Right cardiac atrium (tissue), 5 donors: ENCODE data around the gene SAMD1. TPM values are rescaled to one million over a fixed set of nuclear protein-coding genes. Genes with fewer than 3 reads are reported as not detected.

Experiments
- ATAC-seq, 2 donors: fragments of 200-7000 bp; cut with Tn5 transposase; one replicate each; pipeline versions ENCODE4 v1.8.0 to v1.9.1; 2020; ENCODE audit warnings: moderate library complexity in 2 of 2, mild to moderate bottlenecking in 1 of 2
- DNase-seq, 3 donors: peaks; one replicate each; pipeline ENCODE4 v3.0.0-alpha.2; 2020
- H3K27ac ChIP-seq: one replicate; pipeline ENCODE4 v1.5.1; 2013; ENCODE audit warnings: mild to moderate bottlenecking, low read length, control low read depth, moderate library complexity
- H3K27me3 ChIP-seq: one replicate; pipeline ENCODE4 v1.6.1; 2013; ENCODE audit not compliant: control insufficient read depth, insufficient read depth
- H3K4me1 ChIP-seq: one replicate; pipeline ENCODE4 v1.6.1; 2013; ENCODE audit warnings: low read length; ENCODE audit not compliant: control insufficient read depth, insufficient read depth
- H3K4me3 ChIP-seq: one replicate; pipeline ENCODE4 v1.5.1; 2013; ENCODE audit warnings: low read length, control low read depth
- H3K9me3 ChIP-seq: one replicate; pipeline ENCODE4 v1.6.1; 2013; ENCODE audit warnings: low read length; ENCODE audit not compliant: control insufficient read depth
- WGBS: extraction: QIAGEN DNeasy Blood & Tissue Kit; methylation state at CpG from one replicate; pipeline ENCODE4 v1.1.7; 2013; 5-methylcytosine and 5-hydroxymethylcytosine counted together
- intact Hi-C, 4 donors: fragments of 100-400 bp; cut with DNase I; formaldehyde crosslinking; loops; one replicate each; pipeline versions ENCODE4 v1.11.0 to v1.14.0; 2022 to 2023
- long read RNA-seq, 4 donors: library from polyadenylated mRNA; unstranded; transcript quantifications; one replicate each; pipeline ENCODE4 v2.0.0, GENCODE V29; 2020 to 2021
- polyA plus RNA-seq: library from polyadenylated mRNA; stranded (reverse); fragments of 200-250 nt; gene quantifications from one replicate; pipeline ENCODE4 v1.2.3, GENCODE V29; 2013
- total RNA-seq, 4 donors: library from RNA; stranded (reverse); fragmentation: NEBNext Ultra II Directional; extraction: Animal tissue kit (Norgen Biotek cat#: 25700); gene quantifications; one replicate each; pipeline ENCODE4 v1.2.1, GENCODE V29; 2021
- donor health status: healthy with polysubstance abuse.
- donor health status: DM: no; HTN: yes; CAD: no.
- donor health status: DM: no; HTN: no; CAD: no.
- donor health status: DM: no; HTN: yes; CAD: no; lungs with severe emphysema.
- donor health status: DM: yes; HTN: yes; CAD: no.

Gene SAMD1
- total RNA-seq, result 10 to 100 TPM; 34.0 to 53.8 (median 42.5) TPM
- polyA plus RNA-seq, result 32.2 TPM
- long read RNA-seq, donor 1, transcript SAMD1-202 (5 exons, 2,164 nt), result major isoform, 27 of 41 reads
- long read RNA-seq, donor 1, partial matches to known transcripts, result 3 of 41 reads
- long read RNA-seq, donor 1, other reads (novel, unspliced or antisense), result 11 of 41 reads
- long read RNA-seq, donor 2, transcript SAMD1-202 (5 exons, 2,164 nt), result major isoform, 33 of 55 reads
- long read RNA-seq, donor 2, partial matches to known transcripts, result 2 of 55 reads
- long read RNA-seq, donor 2, other reads (novel, unspliced or antisense), result 20 of 55 reads
- long read RNA-seq, donor 3, partial matches to known transcripts, result 3 of 6 reads
- long read RNA-seq, donor 3, other reads (novel, unspliced or antisense), result 1 of 6 reads
- long read RNA-seq, donor 4, transcript SAMD1-202 (5 exons, 2,164 nt), result major isoform, 29 of 43 reads
- long read RNA-seq, donor 4, partial matches to known transcripts, result 2 of 43 reads
- long read RNA-seq, donor 4, other reads (novel, unspliced or antisense), result 12 of 43 reads

DNA sequence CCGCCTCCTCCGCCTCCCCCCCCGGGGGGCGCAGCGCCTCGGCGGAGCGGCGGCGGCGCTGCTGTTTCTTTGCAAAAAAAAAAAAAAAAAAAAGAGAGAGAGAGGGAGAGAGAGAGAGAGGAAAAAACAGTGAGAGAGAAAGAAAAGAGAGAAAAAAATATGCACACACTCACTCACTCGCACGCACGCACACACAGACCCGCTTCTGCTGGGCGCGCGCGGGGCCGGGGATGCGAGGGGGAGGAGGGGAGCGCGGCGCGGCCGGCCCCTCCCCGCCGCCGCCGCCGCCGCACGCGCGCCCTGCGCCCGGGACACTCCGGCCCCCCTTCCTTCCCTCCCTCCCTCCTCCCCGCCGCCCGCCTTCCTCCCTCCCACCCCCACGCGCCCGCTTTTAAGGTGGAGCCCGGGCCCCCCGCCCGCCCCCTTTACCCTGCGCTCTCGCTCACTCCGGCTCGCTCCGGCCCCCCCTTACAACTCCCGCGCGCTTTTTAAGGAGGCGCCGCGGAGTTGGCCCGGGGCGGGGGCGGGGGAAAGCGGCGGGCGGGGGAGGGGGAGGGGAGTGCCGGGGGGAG, at the start of gene SAMD1:
Gene SAMD1 (minus strand): TSS at position 243 of the 572 bp plus-strand sequence.
- H3K9me3 ChIP-seq, result no peaks in the 10 kb centered on the region
- H3K4me1 ChIP-seq, result no peaks in the 10 kb centered on the region
- intact Hi-C loops, result no loop called here
- under 1% methylated on average over 50 of the region's 65 CpGs for WGBS
- H3K27ac ChIP-seq, result peak within 1 kb of the TSS; percentile 96
- no peaks in the 10 kb centered on the region for H3K27me3 ChIP-seq
- DNase-seq (peak; percentile 94 to 98 (median 97)), ATAC-seq (peak; percentile 62 to 81)
- H3K4me3 ChIP-seq, result peak within 1 kb of the TSS; percentile 97

DNA sequence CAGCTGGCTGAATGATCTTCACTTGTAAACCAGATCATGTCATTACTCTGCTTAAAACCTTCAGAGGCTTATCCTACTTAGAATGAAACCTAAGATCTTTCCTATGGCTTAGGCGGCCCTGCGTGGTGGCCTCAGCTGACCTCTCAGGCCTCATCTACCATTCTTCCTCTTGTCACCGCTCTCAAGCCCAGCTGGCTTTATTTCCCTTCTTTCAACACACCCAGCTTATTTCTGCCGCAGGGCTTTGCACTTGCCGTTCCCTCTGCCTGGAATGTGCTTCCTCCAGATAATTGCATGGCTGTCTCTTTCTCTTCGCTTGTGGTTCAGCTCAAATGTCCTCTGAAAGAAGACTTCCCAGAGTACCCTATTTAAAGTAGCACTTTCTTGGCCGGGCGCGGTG, 49.4 kb upstream of the SAMD1 start:
- Histone ChIP-seq H3K4me3 (no peak overlapping the region), H3K27ac (no peak overlapping the region), H3K4me1 (no peaks in the 10 kb centered on the region), H3K27me3 (no peaks in the 10 kb centered on the region), H3K9me3 (no peaks in the 10 kb centered on the region)
- intact Hi-C loops, result loop anchor here in 3 of 4 donors (10.0 kb wide), 3 partner anchors 205 to 325 kb away; partner anchors contain the start of genes BRME1 (in 1 of the 3) and CC2D1A (in 1 of the 3)
- peak; percentile 21 to 67 (median 60) for DNase-seq
- 71% methylated on average over 9 of the region's 9 CpGs for WGBS
- ATAC-seq, result no peak

DNA sequence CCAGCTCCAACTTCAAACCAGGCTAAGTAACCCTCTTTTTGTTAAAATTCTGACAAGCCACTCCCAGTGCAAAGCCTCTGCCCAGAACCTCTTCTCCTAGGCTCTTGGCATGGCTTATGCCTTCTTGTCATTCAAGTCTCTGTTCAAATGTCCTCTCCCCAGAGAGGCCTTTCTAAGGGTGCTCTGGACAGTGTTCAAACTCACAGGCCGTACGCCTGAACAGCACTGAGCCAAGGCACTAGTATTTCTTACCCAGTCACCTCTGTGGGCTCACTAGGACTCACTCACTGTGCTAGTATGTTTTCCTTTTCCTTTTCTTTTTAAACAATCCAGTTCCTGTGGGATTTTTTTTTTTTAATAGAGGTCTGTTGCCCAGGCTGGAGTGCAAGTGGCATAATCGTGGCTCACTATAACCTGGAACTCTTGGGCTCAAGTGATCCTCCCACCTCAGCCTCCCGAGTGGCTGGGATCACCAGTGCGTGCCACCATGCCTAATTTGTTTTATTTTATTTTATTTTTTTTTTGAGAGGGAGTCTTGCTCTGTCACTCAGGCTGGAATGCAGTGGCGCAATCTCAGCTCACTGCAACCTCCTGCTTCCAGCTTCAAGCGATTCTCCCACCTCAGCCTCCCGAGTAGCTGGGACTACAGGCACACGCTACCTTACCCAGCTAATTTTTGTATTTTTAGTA, 48.2 kb upstream of the SAMD1 start:
- intact Hi-C loops, result no loop called here
- Histone ChIP-seq H3K27ac (peak overlapping the region; percentile 51), H3K27me3 (no peaks in the 10 kb centered on the region), H3K4me3 (no peak overlapping the region), H3K9me3 (no peaks in the 10 kb centered on the region), H3K4me1 (no peaks in the 10 kb centered on the region)
- WGBS, result 69% methylated on average over 9 of the region's 9 CpGs
- no peak for ATAC-seq
- DNase-seq, result peak in 1 of 3 donors; percentile 41

DNA sequence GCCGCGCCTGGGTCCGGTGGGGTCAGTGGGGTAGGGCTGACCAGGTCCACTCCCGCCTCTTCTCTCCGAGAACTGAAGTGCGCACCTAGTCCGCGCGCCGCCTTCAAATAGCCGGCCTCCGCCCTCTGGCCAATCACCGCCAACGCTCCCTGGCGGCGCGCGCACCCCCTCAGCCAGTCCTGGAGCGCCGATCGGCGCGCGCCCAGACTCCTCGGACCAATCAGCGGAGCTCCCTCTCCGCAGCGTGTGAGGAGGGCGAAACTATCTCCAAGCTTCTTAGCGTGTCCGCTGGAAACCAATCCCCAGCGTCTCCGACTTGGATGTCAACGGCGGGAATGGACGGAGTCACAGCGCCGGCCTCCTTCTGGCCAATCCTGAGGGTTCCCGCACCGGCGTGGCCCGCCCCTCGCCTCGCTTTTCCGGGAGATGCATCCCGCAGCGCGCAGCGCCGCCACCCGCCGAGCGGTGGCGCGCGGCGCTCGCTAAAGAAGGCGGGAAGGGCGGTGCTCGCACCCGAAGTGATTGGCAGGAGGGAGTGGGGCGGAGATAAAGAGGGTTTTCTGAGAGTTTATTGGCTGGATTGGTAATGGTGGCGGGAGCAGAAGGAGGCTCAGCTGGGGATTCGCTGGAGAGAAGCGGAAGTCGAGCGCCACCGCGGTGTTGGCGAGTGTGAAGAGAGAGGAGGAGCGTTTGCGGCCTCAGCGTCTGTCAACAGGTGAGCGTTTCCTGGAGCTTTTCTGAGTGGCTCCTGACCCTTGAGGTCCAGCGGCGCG, 46.1 kb upstream of the SAMD1 start, which contains the start of gene ASF1B:
Gene ASF1B (minus strand): TSS at position 81 of the 773 bp plus-strand sequence. CDS start 133 bp downstream, outside the sequence.
- WGBS, result under 1% methylated on average over 78 of the region's 78 CpGs
- ATAC-seq, result peak; percentile 96 to 97
- H3K4me1 ChIP-seq, result no peaks in the 10 kb centered on the region
- H3K4me3 ChIP-seq, result peak within 1 kb of the TSS; percentile 80
- no peaks in the 10 kb centered on the region for H3K9me3 ChIP-seq
- no peaks in the 10 kb centered on the region for H3K27me3 ChIP-seq
- intact Hi-C loops, result no loop called here
- H3K27ac ChIP-seq, result peak within 1 kb of the TSS; percentile 96
- peak; percentile 99 to 100 (median 99) for DNase-seq

DNA sequence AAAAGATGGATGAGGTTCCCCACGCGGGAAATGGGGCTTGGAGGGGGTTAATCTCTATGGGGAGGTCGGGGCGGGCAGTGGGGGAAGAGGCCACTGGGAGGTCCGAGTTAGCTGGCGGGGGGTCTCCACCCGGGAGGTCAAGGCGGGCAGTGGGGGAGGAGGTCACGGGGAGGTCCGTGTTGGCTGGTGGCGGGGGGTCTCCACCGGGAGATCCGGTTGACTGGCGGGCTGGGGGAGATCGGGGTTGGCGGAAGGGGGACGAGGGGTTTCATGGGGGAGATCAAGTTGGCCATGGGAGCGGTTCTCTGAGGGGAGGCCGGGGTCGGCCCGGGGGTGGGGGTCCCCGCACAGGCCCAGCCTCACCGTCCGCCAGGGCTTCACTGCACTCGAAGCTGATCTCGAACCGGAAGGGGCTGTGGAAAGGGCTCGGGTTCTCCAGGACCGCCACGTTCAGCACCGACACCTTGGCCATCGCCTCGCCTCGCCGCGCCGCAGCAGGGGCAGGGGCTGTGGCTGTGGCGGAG, 45.5 kb upstream of the SAMD1 start:
- WGBS, result under 1% methylated on average over 38 of the region's 38 CpGs
- Histone ChIP-seq H3K27ac (no peak overlapping the region), H3K4me3 (peak overlapping the region; percentile 40), H3K27me3 (no peaks in the 10 kb centered on the region), H3K4me1 (no peaks in the 10 kb centered on the region), H3K9me3 (no peaks in the 10 kb centered on the region)
- ATAC-seq (no peak), DNase-seq (peak in 1 of 3 donors; percentile 69)
- intact Hi-C loops, result no loop called here

DNA sequence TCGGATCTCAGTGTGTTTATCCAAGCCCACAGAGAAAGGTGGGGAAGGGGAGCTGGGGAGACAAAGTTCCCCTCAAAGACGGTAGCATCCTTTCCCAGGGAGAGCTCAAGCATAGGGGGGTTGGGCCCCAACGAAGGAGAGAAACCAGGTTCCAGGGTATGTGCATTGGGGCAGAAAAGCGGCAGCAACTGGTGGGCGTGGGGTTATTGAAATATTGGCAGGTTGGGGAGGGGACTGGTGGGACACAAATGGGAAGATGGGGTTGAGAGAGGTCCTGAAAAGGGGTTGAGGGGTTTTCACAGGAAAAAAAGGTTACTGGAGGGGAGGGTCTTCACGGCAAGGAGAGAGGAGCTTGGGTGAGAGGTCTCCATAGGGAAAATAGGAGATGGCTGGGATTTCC, 44.8 kb upstream of the SAMD1 start:
- intact Hi-C loops, result no loop called here
- ATAC-seq (no peak), DNase-seq (no peak)
- WGBS, result 52% methylated on average over 6 of the region's 6 CpGs
- H3K4me1 ChIP-seq, result no peaks in the 10 kb centered on the region
- H3K4me3 ChIP-seq, result no peak overlapping the region
- H3K27ac ChIP-seq, result no peak overlapping the region
- H3K27me3 ChIP-seq, result no peaks in the 10 kb centered on the region
- H3K9me3 ChIP-seq, result no peaks in the 10 kb centered on the region

DNA sequence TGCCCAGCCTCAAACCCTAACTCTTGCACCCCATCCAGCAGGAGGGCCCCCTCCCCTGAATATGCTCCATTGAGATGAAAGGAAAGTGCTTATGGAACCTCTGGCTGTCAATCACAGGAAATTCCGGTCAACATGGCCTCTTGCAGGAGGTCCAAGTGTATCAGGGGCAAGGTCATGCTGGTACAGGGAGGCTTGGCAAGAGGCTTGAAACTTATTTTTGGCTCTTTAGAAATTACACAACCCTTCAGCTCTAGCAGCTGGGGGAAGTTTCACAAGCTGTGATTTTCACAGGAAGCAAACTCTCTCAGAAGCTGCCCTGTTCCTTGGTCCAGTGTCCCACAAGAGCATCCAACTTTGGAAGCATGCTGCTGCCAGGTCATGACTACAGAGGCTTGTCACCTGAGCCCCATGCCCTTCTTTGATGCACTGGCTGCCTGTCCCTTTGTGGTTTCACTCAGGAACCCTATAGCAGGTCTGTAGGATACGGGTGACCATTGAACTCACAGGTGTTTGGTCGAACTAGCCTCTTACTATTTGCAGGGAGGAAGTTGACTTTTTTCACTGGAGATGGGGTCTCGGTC, 37.5 kb upstream of the SAMD1 start:
- peak overlapping the region; percentile 56 for H3K27ac ChIP-seq
- WGBS, result 61% methylated on average over 4 of the region's 4 CpGs
- no peak overlapping the region for H3K4me3 ChIP-seq

DNA sequence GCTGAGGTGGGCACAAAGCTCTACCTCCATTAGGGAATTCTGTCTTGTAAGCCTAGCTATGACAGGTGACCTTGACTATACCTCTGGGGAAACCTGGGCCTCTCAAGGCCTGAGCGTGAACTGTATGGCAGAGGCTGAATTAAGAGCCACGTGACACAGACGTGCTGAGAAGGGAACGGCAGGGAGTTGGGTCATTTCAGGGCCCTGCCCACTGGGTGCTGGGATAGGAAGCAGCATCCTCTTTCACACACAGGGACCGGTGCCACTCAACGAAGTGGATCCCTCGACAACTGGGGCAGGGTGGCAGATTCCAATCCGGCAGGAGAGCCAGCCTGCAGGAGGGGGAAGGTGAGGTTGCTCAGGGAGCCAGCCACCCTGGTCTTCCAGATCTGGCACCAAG, 36.6 kb upstream of the SAMD1 start:
- ATAC-seq (peak; percentile 71 to 77), DNase-seq (peak; percentile 52 to 78 (median 72))
- peak overlapping the region; percentile 0 for H3K27ac ChIP-seq
- H3K9me3 ChIP-seq, result no peaks in the 10 kb centered on the region
- no peaks in the 10 kb centered on the region for H3K27me3 ChIP-seq
- intact Hi-C loops, result no loop called here
- WGBS, result 57% methylated on average over 8 of the region's 8 CpGs
- no peak overlapping the region for H3K4me3 ChIP-seq
- H3K4me1 ChIP-seq, result no peaks in the 10 kb centered on the region

More for the DNA sequence above, 37.5 kb upstream of the SAMD1 start:
- no peaks in the 10 kb centered on the region for H3K27me3 ChIP-seq
- ATAC-seq, result peak; percentile 79 to 81
- no peaks in the 10 kb centered on the region for H3K9me3 ChIP-seq
- intact Hi-C loops, result no loop called here
- H3K4me1 ChIP-seq, result no peaks in the 10 kb centered on the region
- peak in 2 of 3 donors; percentile 27 to 39 for DNase-seq

DNA sequence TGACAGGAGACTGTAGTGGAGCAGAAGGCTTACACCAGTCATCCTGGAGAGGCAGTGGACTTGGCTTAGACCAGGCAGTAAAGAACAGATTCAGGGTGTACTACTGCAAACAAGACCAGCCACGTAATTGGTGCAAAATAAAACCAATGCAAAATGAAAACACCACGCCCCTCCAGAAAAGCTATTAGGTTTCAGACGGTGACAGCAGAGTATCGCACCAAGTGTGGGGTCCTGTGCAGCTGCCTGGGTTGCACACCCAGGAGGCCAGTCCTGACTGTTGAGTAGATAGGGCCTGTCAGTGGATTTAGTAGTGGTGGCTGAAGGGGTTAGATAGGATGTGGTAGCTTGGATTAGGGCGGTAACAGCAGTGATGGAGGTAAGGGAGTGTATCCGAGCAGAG, 32.4 kb upstream of the SAMD1 start:
- H3K27me3 ChIP-seq, result no peaks in the 10 kb centered on the region
- H3K9me3 ChIP-seq, result no peaks in the 10 kb centered on the region
- no peak overlapping the region for H3K27ac ChIP-seq
- 94% methylated on average over 6 of the region's 6 CpGs for WGBS
- DNase-seq (no peak), ATAC-seq (no peak)
- intact Hi-C loops, result no loop called here
- peaks cover 8% of the 10 kb centered on the region for H3K4me1 ChIP-seq
- H3K4me3 ChIP-seq, result no peak overlapping the region

DNA sequence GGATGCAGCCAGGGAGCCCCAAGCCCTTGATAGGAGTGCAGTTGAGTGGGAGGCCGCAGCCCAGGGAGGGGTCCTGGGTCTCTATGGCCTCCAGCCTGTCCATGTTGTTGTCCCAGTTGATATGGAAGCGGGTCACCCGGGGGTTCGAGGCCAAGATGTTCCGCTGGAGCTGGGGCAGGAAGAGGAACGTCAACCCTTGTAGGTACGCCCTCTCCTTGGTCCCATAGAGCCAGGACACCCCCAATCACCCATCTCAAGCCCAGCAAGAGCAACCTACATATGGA, 29.9 kb upstream of the SAMD1 start:
- intact Hi-C loops, result no loop called here
- DNase-seq (peak in 2 of 3 donors; percentile 17 to 67), ATAC-seq (no peak)
- Histone ChIP-seq H3K9me3 (no peaks in the 10 kb centered on the region), H3K4me3 (no peak overlapping the region), H3K27ac (no peak overlapping the region), H3K4me1 (peaks cover 8% of the 10 kb centered on the region), H3K27me3 (no peaks in the 10 kb centered on the region)
- 96% methylated on average over 7 of the region's 7 CpGs for WGBS
